ENCODE data around the gene HMCN1.

HMCN1 gene

DNA sequence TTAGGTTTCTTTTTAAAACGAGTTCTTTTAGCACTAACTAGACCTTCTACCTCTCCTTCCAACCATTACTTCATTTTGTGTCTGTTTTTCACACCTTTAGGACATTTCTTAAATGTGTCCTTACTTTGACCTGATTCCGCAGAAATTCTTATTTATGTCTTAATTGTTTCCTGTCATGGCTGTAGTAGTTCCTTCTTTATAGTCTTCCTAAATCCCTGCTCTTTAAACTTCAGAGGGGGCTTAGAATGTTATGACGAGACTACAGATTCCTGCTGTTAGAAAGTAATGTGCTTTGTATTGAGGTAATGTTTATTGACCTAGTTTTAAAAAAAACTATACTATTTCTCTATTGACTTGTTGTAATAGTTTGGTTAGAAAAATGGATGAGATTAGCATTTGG, 70.4 kb downstream of the HMCN1 start:
- DNase-seq (ENCODE audit: low spot score): no peak

DNA sequence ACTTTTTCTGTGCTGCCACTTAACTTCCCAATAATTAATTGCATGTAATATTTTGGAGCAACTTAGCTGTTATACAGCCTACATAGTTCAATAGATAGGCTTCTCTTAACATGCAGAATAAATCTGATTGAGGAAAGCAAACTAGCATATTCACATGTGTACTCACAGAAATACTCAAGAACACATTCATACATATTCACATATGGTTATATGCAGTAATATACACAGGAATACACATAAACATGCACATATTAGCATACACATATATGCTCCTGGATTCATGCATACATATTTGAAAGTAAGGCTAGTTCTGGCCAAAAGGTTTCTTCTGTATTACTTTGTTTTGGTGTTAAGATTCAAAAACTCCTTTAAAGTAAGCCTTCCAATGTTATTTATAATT, 73.1 kb downstream of the HMCN1 start:
- DNase-seq (ENCODE audit: low spot score): no peak

DNA sequence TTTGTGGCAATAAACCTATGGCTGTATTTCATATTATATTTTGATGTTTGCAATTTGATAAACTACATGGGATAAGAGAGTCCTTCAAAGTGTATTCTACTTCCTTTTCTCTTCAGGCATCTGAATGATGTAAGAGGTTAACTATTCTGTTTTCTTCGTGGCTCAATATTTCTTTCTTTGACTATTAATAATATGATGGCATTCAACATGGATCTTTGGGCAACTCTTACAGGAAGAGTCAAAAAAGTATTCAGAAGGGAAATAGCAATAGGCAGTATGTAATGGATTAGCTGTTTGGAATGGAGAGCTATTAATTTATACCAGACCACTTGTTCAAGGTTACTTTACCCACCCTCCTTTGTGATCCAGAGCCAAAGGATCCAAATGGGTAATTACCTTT, 74.4 kb downstream of the HMCN1 start:
- DNase-seq (ENCODE audit: low spot score): no peak

DNA sequence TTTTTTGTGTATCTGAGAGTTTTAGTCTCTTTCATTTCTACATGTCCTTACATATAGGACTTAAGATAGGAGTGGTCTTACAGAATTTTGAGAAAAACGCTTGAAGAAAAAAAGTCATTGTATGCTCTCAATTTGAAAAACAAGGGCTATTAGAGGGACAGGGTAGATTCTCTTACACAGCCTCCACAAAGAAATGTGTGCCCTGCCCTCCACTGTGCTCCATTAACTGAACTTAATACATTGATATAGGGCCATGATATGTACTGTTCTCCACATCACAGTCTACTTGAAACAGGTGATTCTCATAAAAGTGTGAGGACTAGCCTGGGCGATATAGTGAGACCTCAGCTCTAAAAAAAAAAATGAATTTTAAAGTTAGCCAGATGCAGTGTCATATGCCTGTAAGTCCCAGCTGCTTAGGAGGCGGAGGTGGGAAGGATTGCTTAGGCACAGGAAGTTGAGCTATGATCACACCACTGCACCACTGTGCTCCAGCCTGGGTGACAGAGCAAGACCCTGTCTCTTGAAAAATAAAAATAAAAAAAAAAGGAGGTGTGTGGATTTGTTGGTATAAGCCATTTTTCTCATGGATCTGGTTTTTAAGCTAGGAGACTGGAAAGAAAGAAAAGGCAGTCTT, 77.0 kb downstream of the HMCN1 start:
- DNase-seq (ENCODE audit: low spot score): no peak

DNA sequence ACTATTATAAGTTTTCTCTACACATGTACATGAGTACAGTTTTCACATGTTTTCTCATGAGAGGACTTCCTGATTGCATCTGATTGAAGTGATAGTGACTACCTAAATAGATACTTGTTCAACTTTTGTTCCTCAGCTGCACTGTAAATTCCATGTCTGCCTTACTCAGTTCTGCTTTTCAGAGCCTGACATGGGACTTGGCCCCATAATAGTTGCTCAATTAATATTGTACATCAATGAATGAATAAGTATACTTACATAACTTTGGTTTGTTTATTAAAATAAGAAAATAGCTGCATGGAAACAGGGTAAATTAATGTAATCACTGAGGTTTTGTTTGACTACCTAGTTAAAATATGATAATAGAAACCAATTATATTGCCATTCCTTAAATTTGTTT, 78.7 kb downstream of the HMCN1 start:
- DNase-seq (ENCODE audit: low spot score): no peak

DNA sequence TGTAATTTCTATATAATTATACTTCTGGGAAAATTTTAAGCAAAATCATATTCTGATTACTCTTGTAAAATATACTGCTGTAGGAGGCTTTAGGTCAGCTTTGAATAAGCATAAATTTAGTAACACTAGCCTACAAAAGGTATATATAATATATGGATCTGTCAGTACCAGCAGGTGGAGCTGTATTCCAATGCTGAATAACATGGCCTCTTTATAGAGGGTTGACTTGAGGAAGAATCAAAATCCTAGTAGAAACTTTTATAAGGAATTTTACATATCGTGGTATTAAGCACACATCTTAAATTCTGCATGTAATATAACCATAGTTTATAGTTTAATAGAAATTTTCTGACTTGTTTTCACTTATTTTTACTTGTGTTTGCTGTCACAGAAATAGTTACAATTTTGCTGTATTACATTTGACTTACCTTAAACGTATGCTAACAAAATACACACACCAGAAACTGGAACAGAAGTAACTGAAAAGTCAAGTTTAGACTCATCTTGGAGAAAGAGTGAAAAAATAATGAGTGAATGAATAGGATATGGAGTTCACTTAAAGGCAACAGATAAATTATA, 79.3 kb downstream of the HMCN1 start:
- DNase-seq (ENCODE audit: low spot score): peak; percentile 58

DNA sequence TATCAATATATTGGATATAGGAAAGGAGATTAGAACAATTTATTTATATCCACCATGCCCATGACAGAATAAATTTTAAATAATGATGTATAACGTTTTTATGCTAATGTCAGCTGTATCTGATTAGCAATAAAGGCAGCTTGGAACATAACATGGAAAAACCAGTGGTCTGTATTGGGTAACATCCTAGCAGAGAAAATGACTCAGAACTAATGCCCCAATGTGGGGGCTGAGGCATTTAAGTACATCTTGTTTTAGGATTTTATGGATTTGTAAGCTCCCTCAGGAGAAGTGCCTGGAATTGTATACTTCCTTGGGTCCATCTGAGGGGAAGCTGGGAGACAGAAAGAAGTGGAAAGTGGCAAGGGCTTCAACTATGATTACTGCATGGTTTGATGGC, 82.3 kb downstream of the HMCN1 start:
- no peak for DNase-seq (ENCODE audit: low spot score)

DNA sequence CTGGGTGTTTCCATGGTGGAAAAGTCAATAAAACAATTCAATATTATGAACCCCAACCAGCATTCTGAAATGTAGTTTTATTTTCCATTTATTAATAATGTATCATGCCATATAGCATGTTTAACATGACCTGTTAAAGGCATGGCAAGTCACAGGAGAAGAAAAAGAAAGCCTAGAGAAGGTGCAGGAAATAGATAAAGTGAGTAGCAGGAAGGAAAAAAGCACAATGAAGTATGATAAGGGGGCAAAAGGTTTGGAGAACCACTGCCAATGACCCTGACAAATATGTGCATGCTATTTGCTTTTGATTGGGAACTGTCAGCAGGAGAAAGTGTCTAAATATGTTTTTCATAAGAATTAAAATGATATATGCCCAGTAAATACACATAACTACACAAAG, 85.6 kb downstream of the HMCN1 start:
- DNase-seq (ENCODE audit: low spot score): no peak

DNA sequence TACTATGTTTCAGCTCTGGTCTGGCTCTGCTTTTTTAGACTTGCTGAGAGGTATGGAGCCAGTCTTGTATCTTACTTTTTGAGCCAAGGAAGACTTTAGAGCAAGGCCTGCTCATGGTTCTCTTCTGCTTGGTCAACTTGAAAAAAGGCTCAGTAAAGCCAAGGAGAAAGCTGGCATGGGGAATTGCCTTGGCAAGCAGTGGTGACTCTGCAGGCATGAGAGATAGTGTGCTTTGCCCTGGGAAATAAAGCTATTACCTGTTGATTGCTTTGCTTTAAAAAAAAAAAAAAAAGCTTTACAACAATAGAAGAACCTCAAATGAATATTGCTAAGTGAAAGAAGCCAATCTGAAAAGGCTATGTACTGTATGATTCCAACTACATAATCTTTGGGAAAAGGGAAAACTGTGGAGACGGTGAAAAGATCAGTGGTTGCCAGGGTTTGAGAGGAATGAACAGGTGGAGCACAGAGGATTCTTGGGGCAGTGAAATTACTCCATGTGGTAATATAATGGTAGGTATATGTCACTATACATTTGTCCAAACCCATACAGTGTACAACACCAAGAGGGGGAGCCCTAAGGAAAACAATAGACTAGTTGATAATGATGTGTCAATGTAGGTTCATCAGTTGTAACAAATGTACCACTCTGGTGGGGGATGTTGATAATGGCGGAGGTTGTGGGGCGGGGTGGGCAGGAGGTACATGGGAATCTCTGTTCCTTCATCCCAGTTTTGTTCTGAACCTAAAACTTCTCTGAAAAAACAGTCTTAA, 87.6 kb downstream of the HMCN1 start:
- DNase-seq (ENCODE audit: low spot score): no peak

DNA sequence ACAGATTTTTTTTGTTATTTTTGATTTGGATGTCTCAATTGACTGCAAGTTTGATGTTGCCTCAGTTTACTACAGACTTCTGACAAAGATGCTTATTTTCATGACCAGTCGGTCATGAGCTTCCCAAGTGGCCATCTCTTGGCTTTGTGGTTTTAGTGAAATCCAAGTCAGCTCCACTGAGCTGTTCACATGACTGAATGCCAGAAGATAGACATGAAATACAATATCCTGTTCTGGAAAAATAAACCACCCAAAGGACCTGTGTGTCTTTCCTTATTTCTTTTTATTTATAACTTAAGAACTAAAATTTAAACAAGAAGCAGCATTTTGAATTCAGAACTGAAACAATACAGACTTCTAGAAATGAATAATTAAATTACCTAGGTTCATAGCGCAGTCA, 89.3 kb downstream of the HMCN1 start:
- no peak for DNase-seq (ENCODE audit: low spot score)

DNA sequence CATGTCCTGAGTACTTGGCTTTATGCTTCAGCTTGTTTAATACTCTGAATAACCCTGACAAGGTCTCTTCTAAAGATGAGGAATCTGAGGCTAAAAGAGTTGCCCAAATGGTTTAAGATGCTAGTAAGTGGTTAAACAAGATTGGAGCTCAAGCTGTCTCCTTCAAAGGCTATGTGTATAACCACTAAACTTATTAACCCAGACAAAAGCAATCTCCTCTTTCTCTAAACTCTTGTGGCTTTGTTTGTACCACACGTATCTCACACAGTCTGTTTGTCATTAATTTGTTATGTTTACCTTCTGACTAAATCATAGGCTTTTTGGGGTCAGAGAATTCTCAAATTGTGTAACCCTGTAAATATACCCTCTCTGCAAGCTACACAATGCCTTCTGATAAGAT, 89.9 kb downstream of the HMCN1 start:
- no peak for DNase-seq (ENCODE audit: low spot score)

DNA sequence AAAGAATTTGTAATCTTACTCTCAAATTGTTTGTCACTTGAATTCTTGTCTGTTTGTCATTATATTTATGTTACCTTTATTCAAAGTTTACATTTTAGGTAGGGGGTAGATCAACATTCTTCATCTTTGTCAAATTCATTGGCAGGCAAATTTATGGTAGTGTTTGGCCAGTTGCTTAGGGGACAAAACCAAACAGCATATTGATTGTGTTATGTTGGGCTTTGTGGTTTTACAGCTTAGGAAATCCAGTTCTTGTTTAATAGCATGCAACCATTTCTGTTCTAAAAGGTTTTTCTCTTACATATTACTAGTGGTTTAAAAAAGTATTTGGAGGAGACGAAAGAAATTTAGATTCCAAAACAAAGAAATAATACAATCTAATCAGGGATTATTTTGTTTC, 91.4 kb downstream of the HMCN1 start:
- no peak for DNase-seq (ENCODE audit: low spot score)

DNA sequence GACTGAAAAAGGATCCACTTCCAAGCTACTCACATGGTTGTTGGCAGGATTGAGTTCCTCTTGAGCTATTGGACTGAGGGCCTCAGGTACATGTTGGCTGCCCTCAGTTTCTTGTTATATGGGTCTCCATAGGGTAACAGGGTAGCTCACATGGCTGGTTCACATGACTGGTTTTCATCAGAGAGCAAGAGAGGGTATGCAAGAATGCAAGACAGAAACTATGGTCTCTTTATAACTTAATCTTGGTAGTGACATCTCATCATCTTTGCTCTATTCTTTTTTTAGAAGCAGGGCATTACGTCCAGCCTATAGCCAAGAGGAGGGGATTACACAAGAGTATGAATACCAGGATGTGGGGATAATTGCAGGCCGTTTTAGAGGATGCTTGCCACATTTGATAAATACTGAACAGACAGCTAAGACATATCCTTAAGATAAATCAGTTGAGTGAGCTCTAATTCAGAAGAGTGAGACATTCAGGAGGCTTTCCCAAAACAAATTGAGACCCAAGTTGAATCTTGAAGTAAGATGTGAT, 100.2 kb downstream of the HMCN1 start:
- no peak for DNase-seq (ENCODE audit: low spot score)

DNA sequence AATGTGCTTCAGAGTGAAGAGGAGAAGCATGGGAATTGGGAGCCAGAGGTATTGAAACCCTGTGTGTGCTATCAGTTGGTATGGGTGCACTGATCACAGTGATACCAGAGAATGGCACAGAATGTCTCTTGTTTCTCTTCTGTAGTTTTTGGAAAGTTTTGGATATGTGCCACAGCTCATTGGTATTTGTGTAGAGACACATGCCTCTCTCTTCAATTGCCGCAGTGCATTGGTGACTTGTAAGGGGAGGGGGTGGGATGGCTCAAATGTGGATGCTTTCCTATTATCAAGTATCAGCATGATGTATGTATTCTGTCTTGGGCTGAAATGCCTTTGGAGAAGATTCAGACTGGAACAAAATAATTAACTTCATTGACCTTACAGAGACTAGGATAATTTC, 101.0 kb downstream of the HMCN1 start:
- DNase-seq (ENCODE audit: low spot score): no peak

DNA sequence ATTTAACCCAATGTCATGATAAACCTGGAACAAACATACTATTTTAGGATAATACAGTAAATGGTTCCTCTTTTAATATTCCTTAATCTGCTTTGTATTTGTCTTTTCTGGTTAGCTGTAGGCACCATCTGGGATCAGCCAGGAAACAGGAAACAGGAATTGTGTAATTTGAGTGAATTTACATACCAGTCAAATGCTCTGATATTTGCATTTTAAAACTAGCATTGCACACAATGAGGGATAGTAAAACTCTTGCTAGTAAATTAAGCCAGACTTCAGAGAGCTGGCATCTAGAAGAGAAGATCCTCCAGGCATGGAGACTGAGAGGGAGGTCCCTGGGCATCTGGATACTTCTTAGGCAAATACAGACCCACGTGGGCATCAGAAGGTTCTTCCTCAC, 103.5 kb downstream of the HMCN1 start:
- DNase-seq (ENCODE audit: low spot score): no peak

DNA sequence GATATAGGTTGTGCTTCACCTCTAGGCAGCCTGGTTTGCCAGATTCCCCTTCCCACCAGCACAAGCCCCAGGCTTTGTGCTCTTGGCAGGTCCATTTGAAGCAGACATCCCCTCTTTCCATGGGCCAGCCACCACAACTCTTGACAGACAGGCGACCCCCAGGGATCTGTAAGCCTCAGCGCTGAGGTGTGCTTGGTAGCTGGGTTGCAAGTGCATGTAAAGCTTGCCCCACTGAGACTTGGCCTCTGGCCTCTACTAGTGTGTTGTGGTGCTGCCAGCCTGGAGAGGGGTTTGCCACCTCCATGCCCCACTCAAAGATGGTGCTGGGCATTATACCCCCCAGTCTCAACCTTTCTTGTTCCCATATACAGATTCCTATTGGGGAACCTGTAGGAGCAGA, 103.9 kb downstream of the HMCN1 start:
- no peak for DNase-seq (ENCODE audit: low spot score)

DNA sequence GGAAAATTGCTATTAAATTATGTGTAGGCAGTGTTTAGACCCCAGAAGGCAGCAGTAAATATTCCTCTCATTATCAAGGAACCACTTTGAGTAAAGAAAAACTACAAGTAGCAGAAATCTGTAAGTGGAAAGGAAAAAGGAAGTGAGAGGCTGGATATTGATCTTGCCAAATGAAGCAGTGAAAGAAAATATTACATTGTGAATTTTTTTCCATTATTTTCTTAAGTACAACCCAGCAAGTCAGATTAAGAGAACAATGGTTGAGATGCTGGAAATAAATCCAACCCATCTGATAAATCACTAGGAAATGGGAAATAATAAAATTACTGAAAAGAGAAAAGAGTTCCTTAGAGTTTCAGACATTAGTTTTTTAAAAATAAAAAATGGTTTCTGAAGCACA, 106.7 kb downstream of the HMCN1 start:
- no peak for DNase-seq (ENCODE audit: low spot score)

DNA sequence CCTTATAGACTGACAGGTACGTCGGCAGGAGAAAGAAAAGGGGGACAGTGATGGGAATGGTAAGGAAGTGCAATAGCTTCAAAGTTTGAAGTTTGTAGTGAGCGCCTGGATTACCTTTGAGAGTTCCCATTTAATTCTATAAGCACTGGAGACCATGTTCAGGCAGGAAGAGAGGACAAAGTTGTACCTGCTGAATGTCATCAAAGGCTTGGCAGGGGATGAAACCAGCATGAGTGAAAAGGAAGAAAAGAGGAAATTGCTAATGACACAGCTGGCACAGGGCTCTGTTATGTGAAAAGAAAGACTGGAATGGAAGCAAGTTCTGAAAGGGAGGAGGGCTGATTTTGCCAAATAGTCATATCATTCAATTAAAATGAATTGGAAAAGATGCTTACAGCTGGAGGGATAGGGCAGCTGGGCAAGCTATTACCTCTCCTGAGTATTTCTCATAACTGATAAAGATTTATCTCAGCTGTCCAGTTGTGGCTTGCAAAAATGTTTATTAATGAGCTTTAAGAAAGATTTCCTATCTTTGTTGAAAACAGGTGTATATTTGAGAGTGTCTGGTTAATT, 109.2 kb downstream of the HMCN1 start:
- DNase-seq (ENCODE audit: low spot score): no peak

DNA sequence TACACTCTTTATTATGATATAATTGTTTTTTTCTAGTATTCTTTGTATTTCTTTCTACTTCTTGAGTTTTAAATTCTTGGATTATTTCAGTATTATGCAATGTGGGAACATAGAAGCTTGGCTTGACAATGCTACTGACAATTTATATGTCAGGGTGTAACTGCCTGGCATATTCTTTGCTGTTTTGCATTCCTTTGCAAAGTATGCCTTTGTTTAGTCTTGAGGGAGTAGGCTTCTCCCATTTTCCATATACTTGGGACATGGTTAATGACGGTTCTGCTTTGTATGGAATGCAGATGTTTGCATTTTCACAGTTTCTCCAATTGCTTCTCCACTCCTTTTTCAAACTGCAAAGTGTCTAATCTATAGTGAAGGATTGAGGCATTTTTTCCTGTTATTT, 109.8 kb downstream of the HMCN1 start:
- no peak for DNase-seq (ENCODE audit: low spot score)

DNA sequence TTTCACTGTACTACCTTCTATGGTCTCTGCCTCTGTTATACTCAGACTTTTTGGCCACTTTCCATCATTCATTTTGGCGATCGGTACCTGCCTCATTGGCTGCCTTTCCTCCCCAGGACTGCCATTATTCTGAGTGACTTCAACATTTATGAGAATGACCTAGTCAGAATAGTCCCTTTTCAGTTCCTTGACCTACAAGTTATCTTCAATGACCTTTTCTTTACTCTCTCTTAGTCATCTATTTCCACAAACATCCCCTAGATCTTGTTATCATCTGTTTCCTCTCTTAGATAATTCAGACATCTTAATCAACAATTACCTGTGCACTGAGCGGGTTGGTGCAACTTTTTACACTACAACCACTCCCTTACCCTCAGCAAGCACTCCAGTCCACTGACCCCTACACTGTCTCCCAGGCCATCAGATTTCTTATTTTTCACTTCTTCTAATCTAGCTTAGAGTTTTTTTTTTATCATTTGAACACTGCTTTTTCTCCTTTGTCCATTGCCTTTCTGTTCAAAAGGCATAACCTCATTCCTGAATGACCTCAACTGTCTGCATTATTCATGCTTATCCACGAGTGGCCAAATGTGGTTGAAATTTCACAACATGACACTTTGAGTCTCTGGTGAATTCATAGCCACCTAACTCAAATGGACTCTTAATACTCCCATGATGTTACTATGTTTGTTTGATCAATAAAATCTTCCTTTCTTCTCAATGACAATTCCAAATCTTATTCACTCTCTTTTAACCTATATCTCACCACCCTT, 112.7 kb downstream of the HMCN1 start:
- DNase-seq (ENCODE audit: low spot score): no peak

DNA sequence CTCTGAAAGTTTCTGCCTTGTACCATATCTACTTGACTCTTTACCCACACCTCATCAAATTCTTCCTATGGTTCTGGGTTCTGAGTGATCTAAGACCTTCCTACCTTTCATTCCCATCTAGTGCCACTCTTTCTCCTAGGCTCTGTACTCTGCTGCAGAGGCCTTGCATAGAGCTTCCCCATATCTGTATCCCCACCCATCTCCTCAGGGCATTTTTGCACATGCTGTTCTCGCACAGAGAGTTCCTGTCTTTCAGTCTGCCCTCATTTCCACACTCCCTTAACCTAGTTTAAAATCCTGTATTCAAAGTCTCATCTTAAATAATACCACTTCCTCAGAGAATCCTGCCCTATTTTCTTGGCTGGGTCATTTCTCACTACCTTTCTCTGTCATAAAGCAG, 114.8 kb downstream of the HMCN1 start:
- DNase-seq (ENCODE audit: low spot score): no peak

DNA sequence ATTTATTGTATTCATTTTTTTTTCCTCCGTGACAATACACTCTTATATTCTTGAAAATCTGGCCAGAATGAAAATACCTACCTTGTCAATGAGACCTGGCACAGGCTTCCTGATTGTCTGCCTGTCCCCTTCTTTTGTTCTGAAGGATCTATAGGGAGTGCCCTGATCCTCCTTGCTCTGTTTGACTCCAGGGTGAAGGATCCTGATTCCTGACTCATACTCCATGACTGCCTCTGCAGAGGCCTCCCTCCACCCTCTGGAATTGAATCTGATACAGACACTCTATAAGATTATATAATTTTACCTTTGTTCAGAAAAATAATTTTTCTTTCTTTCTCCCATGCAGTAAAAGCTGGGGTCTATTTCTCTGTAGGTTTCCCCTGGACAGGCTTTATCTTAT, 116.2 kb downstream of the HMCN1 start:
- DNase-seq (ENCODE audit: low spot score): no peak
